ENCODE data around the gene RYK.

Gene RYK

DNA sequence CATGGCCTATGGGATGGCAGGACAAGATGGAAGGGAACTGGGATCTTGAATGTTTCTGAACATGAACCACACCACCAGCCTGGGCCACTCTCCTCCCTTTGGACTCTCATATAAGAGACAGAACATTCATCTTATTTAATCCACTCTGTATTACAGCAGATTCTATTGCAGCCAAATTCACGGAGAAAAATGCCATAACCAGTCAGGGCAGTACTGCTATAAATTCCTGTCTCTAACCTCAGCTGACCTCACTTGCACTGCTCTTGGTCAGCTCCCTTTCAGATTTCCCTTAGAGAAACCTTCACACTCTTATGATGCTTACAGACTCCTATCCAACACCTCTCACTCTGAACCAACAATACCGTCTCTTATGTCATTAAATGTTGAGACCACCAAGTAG lies 101.4 kb downstream of the RYK start:
- no peak for DNase-seq (ENCODE audit: low read depth)

DNA sequence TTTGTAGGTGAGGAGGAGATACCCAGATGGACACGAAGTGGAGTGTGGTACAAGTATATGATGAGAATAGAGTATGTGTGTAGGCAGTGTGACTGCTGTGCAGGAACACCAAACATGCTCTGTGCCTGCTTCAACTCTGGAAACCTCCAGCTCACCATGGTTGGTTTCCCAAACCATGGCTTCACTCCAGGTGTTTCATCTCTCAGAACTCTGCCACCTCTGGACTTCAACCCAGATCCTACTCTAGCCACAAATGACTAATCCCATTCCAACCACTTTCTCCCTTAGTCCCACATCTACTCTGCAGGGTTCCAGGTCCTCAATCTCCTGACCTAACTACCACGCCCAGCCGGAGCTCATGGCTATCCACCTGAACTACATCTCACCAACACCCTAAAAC lies 102.1 kb downstream of the RYK start:
- DNase-seq (ENCODE audit: low read depth) = no peak

DNA sequence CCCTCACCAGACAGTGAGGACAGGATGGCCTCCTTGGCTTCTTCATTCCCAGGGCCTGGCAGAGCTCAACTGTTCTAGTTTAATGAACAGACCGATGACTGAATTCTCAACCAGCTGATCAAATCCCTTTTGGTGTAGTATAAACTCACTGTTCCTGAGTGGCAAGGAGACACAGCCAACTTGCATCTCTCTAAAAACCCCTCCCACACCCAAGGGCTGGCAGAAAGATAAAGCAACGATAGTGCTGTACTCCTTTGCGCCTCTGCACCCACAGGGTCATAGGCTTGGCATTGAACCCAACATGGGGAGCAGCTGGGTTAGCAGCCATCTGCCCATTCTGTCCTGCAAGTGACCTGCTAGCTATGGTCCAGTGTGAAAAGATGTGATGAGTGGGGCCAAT lies 103.2 kb downstream of the RYK start:
- DNase-seq (ENCODE audit: low read depth) = no peak

DNA sequence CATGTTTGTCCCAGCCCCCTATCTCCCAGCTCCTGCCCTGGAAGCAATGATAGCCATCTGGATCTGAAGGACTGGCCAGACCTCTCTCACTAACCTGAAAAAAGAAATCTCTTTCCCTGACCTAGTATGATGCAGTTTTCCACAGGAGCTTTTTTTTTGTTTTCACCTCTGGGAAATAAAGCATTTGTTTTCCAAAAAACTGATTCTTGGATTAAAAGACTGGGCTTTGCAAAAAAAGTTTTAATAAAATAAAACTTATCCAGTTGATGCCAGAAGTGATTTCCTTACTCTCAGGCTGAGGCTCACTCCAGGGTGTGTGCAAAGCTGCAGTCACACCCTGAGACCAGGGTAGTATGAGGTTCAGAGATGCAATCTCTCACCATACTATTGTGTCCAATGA lies 104.0 kb downstream of the RYK start:
- DNase-seq (ENCODE audit: low read depth) = no peak

DNA sequence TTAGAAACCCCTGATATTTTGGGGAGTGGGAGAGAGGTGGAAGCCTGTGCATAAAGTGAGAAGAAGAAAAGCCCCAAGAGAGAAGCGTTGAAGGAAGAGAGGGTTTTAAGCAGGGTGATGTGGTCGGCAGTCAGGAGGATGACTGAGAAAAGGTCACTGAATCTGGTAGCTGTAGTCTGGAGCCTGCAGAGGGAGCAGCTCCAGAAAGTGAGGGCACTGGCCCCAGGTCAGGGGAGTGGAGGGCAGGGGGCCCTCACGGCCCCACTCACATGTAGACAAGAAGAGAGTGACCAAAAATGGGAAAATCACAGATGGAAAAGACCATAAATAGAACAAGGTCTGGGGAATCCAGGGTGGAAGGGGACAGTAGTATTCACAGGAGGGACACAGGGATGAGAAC lies 105.5 kb downstream of the RYK start:
- no peak for DNase-seq (ENCODE audit: low read depth)

DNA sequence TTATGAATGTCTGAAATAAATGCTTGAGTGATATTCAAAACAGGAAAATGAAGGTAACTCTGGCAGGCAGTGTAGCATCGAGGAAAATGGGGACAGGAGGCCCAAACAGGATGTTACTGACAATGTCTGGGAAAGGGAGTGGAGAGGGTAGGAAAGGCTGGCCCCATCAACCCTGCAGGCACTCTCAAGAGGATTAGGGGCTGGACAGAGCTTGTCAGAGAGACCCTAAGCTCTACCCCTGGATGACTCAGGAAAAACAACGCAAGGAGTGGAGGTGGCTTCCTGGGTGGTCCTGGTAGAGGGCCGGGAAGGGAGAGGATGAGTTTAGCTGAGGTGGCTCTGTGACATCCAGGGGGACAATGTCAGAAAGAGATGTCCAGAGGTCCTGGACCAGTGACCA lies 106.0 kb downstream of the RYK start:
- DNase-seq (ENCODE audit: low read depth) = no peak

DNA sequence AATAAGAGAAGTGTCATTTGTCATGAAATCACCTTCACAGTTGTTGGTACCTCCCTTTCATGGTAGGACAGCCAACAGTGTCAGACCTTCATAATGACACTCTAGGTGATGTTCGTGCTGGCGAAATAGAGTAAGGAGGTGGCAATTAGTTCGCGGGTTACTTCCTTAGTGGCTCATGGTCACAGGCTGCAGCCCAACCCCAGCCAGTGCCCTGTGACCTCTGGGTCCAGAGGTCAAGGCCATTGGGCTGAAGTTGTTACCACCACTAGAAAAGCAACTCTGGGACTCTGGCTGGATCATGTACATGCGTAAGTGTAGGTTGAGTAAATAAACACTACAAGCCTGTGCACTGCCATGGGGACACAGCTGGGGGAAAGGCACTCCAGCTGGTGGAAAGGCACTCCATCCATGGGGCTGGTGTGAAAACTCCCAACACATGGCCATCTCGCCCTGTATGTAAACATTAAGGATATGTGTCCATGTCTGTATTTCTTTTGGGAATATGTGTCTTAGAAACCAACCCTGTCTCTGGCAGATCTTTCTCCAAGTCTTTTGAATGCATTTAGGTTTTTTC lies 106.7 kb downstream of the RYK start:
- no peak for DNase-seq (ENCODE audit: low read depth)

DNA sequence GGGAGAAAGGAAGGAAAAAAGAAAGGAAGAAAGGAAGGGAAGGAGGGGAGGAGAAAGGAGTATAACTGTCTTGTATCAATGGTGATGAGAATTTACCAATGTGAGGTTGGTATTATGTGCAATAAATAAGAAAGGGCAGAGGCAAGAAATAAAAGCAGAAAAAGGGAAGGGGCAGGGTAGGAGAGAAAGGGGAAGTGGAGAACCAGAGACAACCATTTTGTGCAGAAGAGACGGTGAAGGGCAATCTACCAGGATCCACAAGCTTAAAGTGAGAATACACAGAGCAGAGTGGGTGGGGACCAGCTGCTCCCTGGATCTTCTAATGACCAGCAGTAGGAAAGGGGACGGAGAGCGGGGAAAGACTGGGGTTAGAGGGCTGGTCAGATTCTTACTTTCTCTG lies 114.1 kb downstream of the RYK start:
- DNase-seq (ENCODE audit: low read depth) = no peak

DNA sequence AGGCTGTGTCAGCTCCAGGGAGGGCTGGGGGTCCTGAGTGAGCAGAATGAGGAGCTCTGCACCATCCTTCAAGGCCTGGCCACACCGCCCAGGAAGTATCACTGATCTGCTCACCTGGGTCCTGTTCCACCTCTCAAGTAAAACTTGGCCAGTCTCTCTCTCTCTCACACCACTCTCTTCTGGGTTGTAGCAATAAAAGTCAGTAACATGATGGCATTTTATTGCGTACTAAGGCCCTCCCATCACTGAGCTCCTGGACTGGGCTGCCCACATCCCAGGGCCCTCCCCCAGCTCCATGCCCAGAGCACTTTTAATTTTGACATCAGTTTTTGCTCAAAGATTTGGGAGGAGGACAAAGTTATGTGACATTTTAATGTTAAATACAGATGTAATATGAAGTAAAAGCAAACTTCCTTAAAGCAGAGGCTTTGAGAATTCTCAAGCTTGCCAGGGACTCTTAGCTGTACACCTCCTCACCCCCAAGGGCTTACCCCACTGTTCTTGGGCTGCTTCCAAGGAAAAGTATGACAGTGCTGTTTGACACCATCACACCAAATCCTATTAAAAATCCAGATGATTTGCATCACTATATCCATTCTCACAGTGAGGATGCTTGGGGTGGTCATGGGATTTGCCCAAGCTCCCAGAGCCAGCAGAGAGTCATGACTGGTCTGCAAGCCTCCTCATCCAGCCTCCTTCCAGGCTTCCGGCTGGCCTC lies 115.8 kb downstream of the RYK start:
- DNase-seq (ENCODE audit: low read depth) = no peak

DNA sequence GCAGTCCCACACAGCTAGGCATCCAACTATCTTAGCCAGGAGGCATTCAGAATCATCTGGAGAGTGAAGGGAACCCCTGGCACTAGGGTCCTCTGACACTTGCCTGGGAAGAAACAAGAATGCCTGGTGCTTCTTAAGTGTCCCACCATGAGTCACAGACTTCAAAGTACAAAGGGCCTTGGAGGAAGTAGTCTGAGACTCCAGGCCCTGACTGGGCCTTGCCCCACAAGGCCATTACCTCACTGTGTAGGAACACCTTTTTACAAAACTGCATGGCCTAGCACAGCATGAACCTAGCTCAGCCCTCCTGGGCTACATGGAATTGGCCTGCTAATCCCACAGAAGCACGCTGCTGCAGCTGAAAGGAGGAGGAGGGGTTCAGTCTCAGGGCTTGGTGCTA lies 116.4 kb downstream of the RYK start:
- DNase-seq (ENCODE audit: low read depth) = no peak

DNA sequence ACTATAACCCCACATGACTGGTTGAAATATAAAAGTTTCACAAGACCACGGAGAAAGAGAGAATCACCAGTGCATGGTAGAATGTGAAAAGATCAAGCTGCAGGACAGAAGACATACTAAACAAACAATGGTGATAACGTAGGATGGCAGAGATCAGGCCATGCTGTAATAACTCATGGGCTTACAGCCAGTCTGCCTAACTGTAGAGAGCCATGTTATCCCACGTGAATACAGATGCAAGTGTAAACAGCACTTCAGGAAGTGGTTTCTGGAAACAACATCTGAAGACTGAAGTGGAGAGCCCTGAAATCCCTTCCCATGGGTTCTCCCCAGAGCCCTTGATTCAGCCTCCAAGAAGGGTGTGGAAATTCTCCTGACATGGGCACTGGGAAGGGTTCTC lies 117.7 kb downstream of the RYK start:
- DNase-seq (ENCODE audit: low read depth) = no peak

DNA sequence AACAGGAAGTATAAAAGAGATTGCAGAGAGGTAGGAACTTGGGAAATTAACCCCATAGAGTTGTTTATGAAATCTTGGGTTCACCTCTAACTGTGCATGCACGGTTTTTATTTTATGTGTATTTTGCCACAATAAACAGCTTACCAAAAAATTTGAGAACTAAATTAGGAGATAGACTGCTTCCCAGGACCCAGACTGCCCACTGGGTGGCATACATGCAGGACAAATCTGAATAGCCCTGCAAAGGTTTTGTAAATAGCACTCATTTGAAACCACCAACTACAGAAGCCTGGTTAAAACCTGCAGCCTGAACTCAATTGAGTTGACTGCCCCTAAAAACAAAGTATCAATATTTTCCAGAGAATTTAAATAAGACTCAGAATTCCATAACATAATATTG lies 124.5 kb downstream of the RYK start:
- DNase-seq (ENCODE audit: low read depth) = no peak

DNA sequence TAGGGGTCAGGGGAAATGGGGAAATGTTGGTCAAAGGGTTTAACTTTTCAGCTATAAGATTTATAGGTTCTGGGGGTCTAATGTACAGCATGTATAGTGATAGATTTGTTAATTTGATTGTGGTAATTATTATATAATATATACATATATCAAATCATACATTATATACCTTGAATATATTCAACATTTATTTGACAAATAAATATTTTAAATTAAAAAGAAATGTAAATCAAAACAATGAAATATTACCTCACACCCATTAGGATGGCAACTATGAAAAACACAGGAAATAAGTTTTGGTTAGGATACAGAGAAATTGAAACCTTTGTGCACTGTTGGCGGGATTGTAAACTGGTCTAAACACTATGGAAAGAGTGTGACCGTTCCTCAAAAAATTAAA lies 135.9 kb downstream of the RYK start:
- no peak for DNase-seq (ENCODE audit: low read depth)

DNA sequence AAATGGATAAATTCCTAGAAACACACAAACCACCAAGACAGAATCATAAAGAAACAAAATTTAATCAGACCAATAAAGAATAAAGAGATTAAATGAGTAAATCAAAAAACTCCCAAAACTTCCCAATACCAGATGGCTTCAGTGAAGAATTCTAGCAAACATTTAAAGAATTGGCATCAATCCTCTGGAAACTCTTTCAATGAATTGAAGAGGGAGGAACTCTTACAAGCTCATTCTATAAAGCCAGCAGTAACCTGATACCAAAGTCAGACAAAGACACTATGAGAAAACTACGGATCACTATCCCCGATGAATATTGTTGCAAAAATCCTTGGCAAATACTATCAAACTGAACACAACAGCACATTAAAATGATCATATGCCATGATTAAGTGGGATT lies 139.0 kb downstream of the RYK start:
- DNase-seq (ENCODE audit: low read depth) = no peak

DNA sequence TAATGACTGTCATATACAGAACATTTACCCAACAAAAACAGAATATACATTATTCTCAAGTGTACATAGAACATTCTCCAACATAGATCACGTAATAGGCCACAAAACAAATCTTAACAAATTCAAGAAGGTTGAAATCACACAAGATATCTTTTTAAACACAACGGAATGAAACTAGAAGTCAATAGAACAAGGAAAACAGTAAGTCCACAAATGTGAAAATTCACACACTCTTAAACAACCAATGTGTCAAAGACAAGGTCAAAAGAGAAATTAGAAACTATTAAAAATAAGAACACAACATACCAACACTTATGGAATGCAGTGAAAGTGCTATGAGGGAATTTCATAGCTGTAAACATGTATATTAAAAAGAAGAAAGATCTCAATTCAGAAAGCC lies 139.7 kb downstream of the RYK start:
- DNase-seq (ENCODE audit: low read depth) = no peak
